Heart right ventricle (tissue), 16 donors: ENCODE data around the gene MCTP1. TPM values are rescaled to one million over a fixed set of nuclear protein-coding genes. Genes with fewer than 3 reads are reported as not detected.
A peak's percentile ranks its signal among the peaks of the same experiment; 100 is the strongest.
"Not testable (repeated sequence)": the region's sequence is repeated elsewhere in the genome, so short reads cannot be mapped to it uniquely, and the experiment has no call there.

Source experiments
- ATAC-seq, 8 donors: fragments of 200-7000 bp; cut with Tn5 transposase; one replicate each; pipeline ENCODE4 v1.9.1; 2020; ENCODE audit warnings: mild to moderate bottlenecking in 8 of 8, moderate library complexity in 8 of 8, moderate number of reproducible peaks in 1 of 8
- DNase-seq, 2 donors: peaks; one replicate each; pipeline ENCODE4 v3.0.0-alpha.2; 2020
- H3K27ac ChIP-seq, 10 donors: fragments of 200-600 bp; sonication (generic) in 2 of 10; one replicate each; pipeline versions ENCODE4 v1.5.0 to v1.8.0; 2020 to 2022; ENCODE audit warnings: mild to moderate bottlenecking in 3 of 10
- H3K27me3 ChIP-seq, 7 donors: fragments of 200-600 bp; one replicate each; pipeline ENCODE4 v1.8.0; 2021 to 2022; ENCODE audit warnings: mild to moderate bottlenecking in 2 of 7
- H3K36me3 ChIP-seq, 9 donors: fragments of 200-600 bp; sonication (generic) in 1 of 9; one replicate each; pipeline versions ENCODE4 v1.5.0 to v1.8.0; 2020 to 2022; ENCODE audit warnings: mild to moderate bottlenecking in 2 of 9
- H3K4me1 ChIP-seq, 9 donors: fragments of 200-600 bp; sonication (generic) in 1 of 9; one replicate each; pipeline versions ENCODE4 v1.5.0 to v1.8.0; 2020 to 2022; ENCODE audit warnings: mild to moderate bottlenecking in 4 of 9
- H3K4me3 ChIP-seq, 10 donors: fragments of 200-600 bp; sonication (generic) in 2 of 10; one replicate each; pipeline versions ENCODE4 v1.5.0 to v1.8.0; 2020 to 2022; ENCODE audit warnings: mild to moderate bottlenecking in 7 of 10, moderate library complexity in 2 of 10
- H3K9me3 ChIP-seq, 11 donors: fragments of 200-600 bp in 10 of 11; sonication (generic) in 2 of 11; one replicate each; pipeline versions ENCODE4 v1.5.0 to v1.8.0; 2013 to 2022; ENCODE audit warnings: mild to moderate bottlenecking in 2 of 11, control low read depth in 1 of 11, moderate library complexity in 1 of 11
- CTCF ChIP-seq, 9 donors: fragments of 200-600 bp; sonication (generic) in 2 of 9; IDR thresholded peaks; one replicate each; pipeline versions ENCODE4 v1.5.0 to v1.8.0; 2021 to 2022; ENCODE audit warnings: antibody characterized with exemption in 9 of 9, mild to moderate bottlenecking in 5 of 9, moderate library complexity in 1 of 9
- whole genome bisulfite sequencing, 2 donors: extraction: QIAGEN DNeasy Blood & Tissue Kit; methylation state at CpG; one replicate each; pipeline ENCODE4 v1.1.7; 2013; ENCODE audit warnings: inconsistent platforms in 1 of 2; 5-methylcytosine and 5-hydroxymethylcytosine counted together
- intact Hi-C, 10 donors: fragments of 100-400 bp; cut with DNase I; formaldehyde crosslinking; loops; one replicate each; pipeline versions ENCODE4 v1.11.1 to v1.14.2; 2022
- polyA plus RNA-seq, 2 donors: library from polyadenylated mRNA; stranded (reverse); fragments of 200-250 nt; gene quantifications; one replicate each; pipeline ENCODE4 v1.2.3, GENCODE V29; 2013
- total RNA-seq, 10 donors: library from RNA; stranded (reverse); fragmentation: NEBNext Ultra II Directional in 3 of 10; extraction: Animal tissue kit (Norgen Biotek cat#: 25700) in 3 of 10; gene quantifications; one replicate each; pipeline versions ENCODE4 v1.2.1 to v1.2.4, GENCODE V29; 2021 to 2023
- donor health status: Arrhythmogenic right ventricular cardiomyopathy.
- donor health status: ischemic (EF 13 %, LVEDD 7.1; RV severe dilation, severe dysfunction).
- donor health status: healthy with polysubstance abuse.
- donor health status: DM: no; HTN: yes; CAD: no.
- donor health status: DM: no; HTN: no; CAD: no.
- donor health status: ischemic (EF 25% LVEDD 6.9; RV normal size, moderate dysfunction).
- donor health status: ischemic (EF 25% LVEDD 5.7; RV mildly dilated, moderate dysfunction).
- donor health status: healthy.
- donor health status: DM: yes; HTN: yes; CAD: no.
- donor health status: Ischemic cardiomyopathy.
- donor health status: ischemic (EF 35%, LVEDD 5.7; RV mildly dilated, moderate dysfunction).
- donor health status: nonischemic (EF 11% LVEDD 7.7; RV severe dilation, severe dysfunction).
- donor health status: DM: yes; HTN: yes; CAD: no.
- donor health status: PGD.
- donor health status: ischemic (EF 29% LVEDD 5.4; RV normal size, mild dysfunction).
- donor health status: nonischemic (EF 23%, LVEDD 6.1; RV moderate dilation, normal function).

Gene MCTP1
- total and polyA plus RNA-seq, 12 donors, result 1.3 to 19.7 (median 5.3) TPM

- peaks cover 0 to 12% (median 3%) of the 10 kb centered on the region in 9 donors for H3K4me1 ChIP-seq
- DNase-seq (no peak), ATAC-seq (no peak)
- intact Hi-C loops, result no loop called here
- no peak overlapping the region for H3K27ac ChIP-seq
- no peak overlapping the region for H3K4me3 ChIP-seq
- H3K27me3 ChIP-seq, result no peaks in the 10 kb centered on the region
- H3K9me3 ChIP-seq, result peaks cover 0 to 24% (median 3%) of the 10 kb centered on the region in 11 donors
- H3K36me3 ChIP-seq, result no peaks in the 10 kb centered on the region
- TF ChIP-seq CTCF (IDR thresholded peaks at IDR 0.05), result no peak
Observed at GRCh38 chr5:95148453-95148852, 136.4 kb downstream of the MCTP1 start.

- not testable (repeated sequence) for DNase-seq, H3K27me3 ChIP-seq, H3K4me3 ChIP-seq, ATAC-seq, H3K36me3 ChIP-seq, H3K27ac ChIP-seq
- Histone ChIP-seq H3K4me1 (peaks cover 0 to 14% (median 0%) of the 10 kb centered on the region in 9 donors), H3K9me3 (peaks cover 0 to 24% (median 3%) of the 10 kb centered on the region in 11 donors)
- WGBS, 2 donors, result 89 to 92% methylated on average over 2 of the region's 2 CpGs
- intact Hi-C loops, result loop anchor here in 1 of 10 donors (5.0 kb wide), 1 partner anchor 67 kb away; no protein-coding TSS in a partner anchor
Observed at GRCh38 chr5:95143858-95144257, 141.0 kb downstream of the MCTP1 start.

- H3K27me3 ChIP-seq, result no peaks in the 10 kb centered on the region
- DNase-seq, result no peak
- peaks cover 0 to 10% (median 0%) of the 10 kb centered on the region in 11 donors for H3K9me3 ChIP-seq
- WGBS, 2 donors, result 51 to 58% methylated on average over 3 of the region's 3 CpGs
- H3K36me3 ChIP-seq, result no peaks in the 10 kb centered on the region
- ATAC-seq, result peak in 4 of 8 donors; percentile 53 to 78 (median 64)
- intact Hi-C loops, result loop anchor here in 2 of 10 donors (1.0 to 5.0 kb wide), 2 partner anchors 9 to 65 kb away; no protein-coding TSS in a partner anchor
- no peak for TF ChIP-seq CTCF (IDR thresholded peaks at IDR 0.05)
- H3K4me3 ChIP-seq, result no peak overlapping the region
- H3K4me1 ChIP-seq, result peaks cover 0 to 22% (median 0%) of the 10 kb centered on the region in 9 donors
- peak overlapping the region in 2 of 10 donors; percentile 28 to 76 for H3K27ac ChIP-seq
Observed at GRCh38 chr5:95142145-95142544, 142.7 kb downstream of the MCTP1 start.

GRCh38 chr5:95141141-95141540, 143.8 kb downstream of the MCTP1 start:
- Histone ChIP-seq H3K27ac (no peak overlapping the region), H3K4me1 (peaks cover 0 to 22% (median 0%) of the 10 kb centered on the region in 9 donors), H3K4me3 (no peak overlapping the region), H3K27me3 (no peaks in the 10 kb centered on the region), H3K9me3 (peaks cover 0 to 3% (median 0%) of the 10 kb centered on the region in 11 donors), H3K36me3 (no peaks in the 10 kb centered on the region)
- 84 to 90% methylated on average over 3 of the region's 3 CpGs for WGBS, 2 donors
- ATAC-seq (no peak), DNase-seq (no peak)
- no peak for TF ChIP-seq CTCF (IDR thresholded peaks at IDR 0.05)
- intact Hi-C loops, result loop anchor here in 1 of 10 donors (5.0 kb wide), 1 partner anchor 64 kb away; no protein-coding TSS in a partner anchor

- DNase-seq (no peak), ATAC-seq (no peak)
- Histone ChIP-seq H3K4me3 (no peak overlapping the region), H3K27ac (no peak overlapping the region), H3K27me3 (no peaks in the 10 kb centered on the region), H3K9me3 (no peaks in the 10 kb centered on the region), H3K36me3 (no peaks in the 10 kb centered on the region), H3K4me1 (peaks cover 0 to 13% (median 0%) of the 10 kb centered on the region in 9 donors)
- 82 to 91% methylated on average over 3 of the region's 3 CpGs for WGBS, 2 donors
- intact Hi-C loops, result loop anchor here in 2 of 10 donors (5.0 kb wide), 2 partner anchors 47 to 57 kb away; no protein-coding TSS in a partner anchor
- TF ChIP-seq CTCF (IDR thresholded peaks at IDR 0.05), result no peak
Observed at GRCh38 chr5:95134326-95134725, 150.6 kb downstream of the MCTP1 start.
